Measurements from ENCODE around the gene OCA2.

DNA sequence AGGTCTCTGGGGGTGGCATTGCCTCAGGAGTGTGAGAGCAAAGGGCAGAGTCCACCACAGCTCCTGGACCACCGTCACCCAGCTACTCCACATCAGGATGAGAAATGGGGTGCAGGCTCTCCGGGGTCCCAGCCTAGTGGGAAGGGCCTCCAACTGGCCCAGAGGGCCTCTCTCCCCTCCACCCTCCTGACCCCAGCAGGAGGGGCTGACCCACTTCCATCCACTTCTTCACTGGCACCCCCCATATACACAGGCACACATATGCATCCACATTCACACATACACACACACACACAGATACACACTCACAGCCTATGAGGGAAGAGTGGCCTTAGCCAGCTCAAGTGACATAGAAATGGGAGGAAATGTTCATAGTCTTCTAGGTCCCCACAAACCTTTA is 286.0 kb downstream of the OCA2 start:
- TF ChIP-seq, protein P1, sequence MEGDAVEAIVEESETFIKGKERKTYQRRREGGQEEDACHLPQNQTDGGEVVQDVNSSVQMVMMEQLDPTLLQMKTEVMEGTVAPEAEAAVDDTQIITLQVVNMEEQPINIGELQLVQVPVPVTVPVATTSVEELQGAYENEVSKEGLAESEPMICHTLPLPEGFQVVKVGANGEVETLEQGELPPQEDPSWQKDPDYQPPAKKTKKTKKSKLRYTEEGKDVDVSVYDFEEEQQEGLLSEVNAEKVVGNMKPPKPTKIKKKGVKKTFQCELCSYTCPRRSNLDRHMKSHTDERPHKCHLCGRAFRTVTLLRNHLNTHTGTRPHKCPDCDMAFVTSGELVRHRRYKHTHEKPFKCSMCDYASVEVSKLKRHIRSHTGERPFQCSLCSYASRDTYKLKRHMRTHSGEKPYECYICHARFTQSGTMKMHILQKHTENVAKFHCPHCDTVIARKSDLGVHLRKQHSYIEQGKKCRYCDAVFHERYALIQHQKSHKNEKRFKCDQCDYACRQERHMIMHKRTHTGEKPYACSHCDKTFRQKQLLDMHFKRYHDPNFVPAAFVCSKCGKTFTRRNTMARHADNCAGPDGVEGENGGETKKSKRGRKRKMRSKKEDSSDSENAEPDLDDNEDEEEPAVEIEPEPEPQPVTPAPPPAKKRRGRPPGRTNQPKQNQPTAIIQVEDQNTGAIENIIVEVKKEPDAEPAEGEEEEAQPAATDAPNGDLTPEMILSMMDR (IDR thresholded peaks at IDR 0.05; ENCODE audit: low read length), result no peak
- no peak for TF ChIP-seq EZH2 (optimal IDR thresholded peaks at IDR 0.05; ENCODE audit: low read depth, low read length)
- no peak for TF ChIP-seq EZH2phosphoT487 (IDR thresholded peaks at IDR 0.05; ENCODE audit: low read length)
